GM21515 (cell line): Measurements from ENCODE around the gene DENND6A.
A peak's percentile ranks its signal among the peaks of the same experiment; 100 is the strongest.
"Not testable (repeated sequence)": the region's sequence is repeated elsewhere in the genome, so short reads cannot be mapped to it uniquely, and the experiment has no call there.

Experiments
- ATAC-seq: cut with Tn5 transposase; IDR thresholded peaks from one replicate; pipeline ENCODE4 v1.9.1; 2021; ENCODE audit not compliant: unreplicated experiment

Gene DENND6A, protein sequence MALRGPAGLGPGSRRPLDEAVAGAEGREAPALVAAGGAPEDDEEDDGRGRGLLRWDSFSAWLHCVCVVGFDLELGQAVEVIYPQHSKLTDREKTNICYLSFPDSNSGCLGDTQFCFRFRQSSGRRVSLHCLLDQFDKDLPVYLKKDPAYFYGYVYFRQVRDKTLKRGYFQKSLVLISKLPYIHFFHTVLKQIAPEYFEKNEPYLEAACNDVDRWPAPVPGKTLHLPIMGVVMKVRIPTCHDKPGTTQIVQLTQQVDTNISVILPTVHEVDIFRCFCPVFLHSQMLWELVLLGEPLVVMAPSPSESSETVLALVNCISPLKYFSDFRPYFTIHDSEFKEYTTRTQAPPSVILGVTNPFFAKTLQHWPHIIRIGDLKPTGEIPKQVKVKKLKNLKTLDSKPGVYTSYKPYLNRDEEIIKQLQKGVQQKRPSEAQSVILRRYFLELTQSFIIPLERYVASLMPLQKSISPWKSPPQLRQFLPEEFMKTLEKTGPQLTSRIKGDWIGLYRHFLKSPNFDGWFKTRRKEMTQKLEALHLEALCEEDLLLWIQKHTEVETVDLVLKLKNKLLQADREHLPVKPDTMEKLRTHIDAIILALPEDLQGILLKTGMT

DNA sequence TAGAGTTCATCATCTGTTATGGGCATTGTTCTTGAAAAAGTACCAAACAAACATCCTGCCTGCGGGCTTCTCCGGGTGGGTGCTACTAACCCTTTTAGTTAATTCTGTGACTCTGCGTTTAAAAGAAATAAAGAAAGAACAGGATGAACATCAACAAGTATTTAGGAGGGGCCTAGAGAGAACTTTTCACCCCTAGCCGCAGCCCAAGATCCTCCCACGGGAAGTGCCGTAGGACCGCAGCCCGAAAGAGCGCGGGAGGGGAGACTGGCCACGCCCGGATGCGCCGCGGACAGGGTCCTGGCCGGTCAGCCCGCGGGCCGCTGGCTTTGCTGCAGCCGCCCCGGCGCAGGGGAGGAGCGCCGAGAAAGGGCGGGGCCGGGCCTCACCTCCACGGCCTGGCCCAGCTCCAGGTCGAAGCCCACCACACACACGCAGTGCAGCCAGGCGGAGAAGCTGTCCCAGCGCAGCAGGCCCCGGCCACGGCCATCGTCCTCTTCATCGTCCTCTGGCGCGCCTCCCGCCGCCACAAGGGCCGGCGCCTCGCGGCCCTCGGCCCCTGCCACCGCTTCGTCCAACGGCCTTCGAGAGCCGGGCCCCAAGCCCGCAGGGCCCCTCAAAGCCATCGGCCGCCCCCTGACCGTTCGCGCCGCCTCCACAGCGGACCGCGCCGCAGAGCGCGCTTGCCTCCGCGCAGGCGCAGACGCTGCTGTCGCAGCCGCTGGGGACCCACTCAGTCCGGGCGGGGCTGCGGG is at the start of gene DENND6A:
Gene DENND6A (minus strand): TSS at position 682 of the 752 bp plus-strand sequence. CDS start 59 bp downstream, at position 623.
- ATAC-seq = peak; percentile 78

DNA sequence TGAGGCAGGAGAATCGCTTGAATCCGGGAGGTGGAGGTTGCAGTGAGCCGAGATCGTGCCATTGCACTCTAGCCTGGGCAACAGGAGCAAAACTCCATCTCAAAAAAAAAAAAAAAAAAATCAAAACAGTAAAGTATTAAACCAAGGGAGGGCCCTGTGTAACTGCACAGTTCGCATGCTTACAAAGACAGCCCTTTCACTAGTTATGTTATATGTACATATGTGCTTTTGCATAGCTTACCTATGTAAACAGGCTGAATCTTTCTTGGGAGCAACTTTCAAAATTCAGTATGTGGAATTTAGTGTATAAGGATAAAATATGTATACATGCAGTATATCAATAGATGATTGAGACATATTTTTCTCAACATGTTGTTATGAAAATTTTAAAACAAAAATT is 47.1 kb upstream of the DENND6A start:
- no peak for ATAC-seq

DNA sequence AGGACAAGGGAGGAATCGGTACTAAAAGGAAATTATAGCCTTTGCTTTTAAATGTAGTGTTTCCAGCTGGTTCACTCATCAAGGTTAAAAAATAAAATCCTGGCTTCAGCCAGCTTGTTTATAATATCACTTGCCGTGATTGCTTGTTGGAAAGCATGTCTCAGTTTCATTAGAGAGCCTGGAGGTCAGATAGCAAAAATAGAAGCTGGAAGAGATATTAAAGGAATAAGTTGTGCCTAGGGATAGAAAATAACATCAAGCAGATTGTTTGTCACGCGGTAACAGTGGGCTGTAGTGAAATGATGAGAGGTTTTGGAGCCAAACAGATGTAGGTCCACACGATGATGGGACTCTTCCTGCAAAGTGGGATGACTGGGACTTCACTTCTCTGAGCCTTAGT is 45.5 kb upstream of the DENND6A start:
- ATAC-seq = no peak

DNA sequence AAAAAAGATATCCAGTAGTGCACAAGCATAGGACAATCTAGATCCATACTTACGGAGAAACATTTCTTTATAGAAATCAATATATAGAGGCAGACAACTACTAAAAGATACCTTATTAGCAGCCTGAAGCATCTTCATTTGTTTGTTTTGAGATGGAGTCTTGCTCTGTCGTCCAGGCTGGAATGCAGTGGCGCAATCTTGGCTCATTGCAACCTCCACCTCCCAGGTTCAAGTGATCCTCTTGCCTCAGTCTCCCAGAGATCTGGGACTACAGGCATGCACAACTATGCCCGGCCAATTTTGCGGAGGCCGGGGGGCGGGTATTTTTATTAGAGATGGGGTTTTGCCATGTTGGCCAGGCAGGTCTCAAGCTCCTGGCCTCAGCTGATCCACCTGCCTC is 45.0 kb upstream of the DENND6A start:
- no peak for ATAC-seq

DNA sequence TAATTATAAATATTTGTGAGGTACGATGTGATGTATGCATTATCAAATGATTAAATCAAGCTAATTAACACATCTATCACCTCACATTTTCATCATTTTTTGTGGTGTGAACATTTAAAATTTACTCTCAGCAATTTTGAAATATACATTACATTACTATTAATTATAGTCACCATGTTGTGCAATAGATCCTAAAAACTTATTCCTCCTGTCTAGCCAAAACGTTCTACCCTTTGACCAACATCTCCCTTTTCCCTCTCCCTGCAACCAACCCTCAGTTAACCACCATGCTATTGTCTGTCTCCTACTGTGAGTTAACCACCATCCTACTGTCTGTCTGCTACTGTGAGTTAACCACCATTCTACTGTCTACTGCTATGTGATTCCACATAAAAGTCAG is 42.5 kb upstream of the DENND6A start:
- no peak for ATAC-seq

DNA sequence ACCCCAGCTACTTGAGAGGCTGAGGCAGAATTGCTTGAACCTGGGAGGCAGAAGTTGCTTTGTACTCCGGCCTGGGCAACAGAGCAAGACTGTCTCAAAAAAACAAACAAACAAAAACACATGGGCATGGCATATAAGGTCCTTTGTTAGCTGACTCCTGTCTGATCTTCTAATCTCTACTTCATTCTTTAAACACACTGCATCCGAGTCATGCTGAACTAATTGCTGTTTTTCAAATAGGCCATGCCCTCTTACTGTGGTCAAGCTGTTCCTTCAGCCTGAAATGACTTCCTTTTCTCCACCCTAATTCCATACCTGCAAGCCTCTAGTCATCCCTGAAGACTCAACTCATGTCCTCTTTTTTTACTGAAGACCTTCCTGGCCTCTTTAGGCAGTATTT is 40.9 kb upstream of the DENND6A start:
- no peak for ATAC-seq

DNA sequence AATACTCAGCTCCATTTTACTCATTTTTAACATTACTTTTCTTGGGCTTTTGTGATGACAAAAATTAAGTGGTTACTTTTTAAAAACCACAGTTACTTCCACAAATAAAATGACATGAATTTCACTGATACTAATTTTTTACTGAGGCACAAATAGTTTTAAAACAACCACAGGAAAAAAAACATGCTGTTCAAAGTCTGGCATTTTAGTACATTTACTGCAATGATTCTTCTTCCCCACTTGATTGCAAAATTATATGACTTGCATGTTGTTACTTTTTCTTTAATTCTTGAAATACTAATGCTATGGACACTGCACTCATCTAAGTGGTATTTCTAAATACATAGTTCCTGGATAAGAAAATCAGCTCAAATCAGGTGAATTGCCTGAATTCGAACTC is 38.4 kb upstream of the DENND6A start:
- no peak for ATAC-seq

DNA sequence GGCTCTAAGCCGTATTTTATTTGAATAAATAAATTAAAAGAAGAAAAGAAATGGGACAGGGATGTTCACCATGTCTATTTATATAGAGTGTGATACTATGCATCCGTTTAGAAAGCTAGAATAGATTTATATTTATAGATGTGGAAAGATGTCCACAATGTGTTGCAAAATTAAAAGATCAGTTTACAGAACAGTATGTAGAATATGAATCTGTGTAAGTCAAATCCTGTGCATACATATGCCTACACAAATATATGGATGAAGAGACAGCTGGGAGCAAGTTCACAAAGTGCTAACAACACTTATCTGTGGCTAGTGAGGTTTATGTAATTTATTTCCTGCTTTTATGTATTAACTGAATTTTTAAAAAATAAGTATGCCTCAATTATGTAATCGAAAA is 37.8 kb upstream of the DENND6A start:
- ATAC-seq = no peak

DNA sequence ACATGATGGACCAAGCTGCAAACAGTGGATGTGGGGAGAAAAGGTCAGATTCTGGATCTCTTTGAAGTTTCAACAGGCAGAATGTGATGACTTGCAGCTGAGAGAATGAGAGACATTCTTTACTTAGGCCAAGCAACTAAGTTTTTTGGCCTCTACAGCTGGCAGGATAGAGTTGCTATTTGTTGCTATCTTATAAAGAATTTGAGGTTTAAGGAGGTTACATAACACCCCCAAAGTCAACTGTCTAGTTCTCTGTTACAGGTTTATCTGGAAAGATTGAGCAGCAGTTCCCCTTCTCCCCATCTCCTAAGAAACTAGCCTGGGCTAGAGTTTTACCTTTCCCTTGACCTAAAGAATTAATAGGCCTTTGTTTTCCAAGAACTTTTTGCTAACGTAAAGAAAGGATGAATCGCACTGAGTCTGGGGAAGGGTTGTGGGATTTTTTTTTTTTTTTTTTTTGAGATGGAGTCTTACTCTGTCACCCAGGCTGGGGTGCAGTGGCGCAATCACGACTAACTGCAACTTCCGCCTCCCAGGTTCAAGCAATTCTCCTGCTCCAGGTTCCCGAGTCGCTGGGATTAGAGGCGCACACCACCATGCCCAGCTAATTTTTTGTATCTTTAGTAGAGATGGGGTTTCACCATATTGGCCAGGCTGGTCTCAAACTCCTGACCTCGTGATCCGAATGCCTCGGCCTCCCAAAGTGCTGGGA is 36.6 kb upstream of the DENND6A start:
- no peak for ATAC-seq

DNA sequence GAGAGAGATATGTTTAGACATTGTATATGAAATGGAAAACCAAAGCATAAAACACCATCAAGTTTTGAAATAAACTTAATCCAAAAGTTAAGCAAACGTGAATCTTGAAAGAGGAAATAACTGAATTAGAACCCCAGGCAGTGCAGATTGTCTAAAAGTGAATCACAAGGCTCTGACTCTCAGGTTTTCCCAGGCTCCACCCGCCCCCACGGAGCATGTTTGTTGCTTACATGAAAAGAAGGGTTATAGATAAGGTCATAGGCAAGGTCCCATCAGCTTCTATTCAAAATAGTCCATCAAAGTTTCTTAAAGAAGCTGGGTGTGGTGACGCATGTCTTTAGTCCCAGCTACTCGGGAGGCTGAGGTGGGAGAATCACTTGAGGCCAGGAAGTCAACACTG is 34.2 kb upstream of the DENND6A start:
- ATAC-seq = no peak

DNA sequence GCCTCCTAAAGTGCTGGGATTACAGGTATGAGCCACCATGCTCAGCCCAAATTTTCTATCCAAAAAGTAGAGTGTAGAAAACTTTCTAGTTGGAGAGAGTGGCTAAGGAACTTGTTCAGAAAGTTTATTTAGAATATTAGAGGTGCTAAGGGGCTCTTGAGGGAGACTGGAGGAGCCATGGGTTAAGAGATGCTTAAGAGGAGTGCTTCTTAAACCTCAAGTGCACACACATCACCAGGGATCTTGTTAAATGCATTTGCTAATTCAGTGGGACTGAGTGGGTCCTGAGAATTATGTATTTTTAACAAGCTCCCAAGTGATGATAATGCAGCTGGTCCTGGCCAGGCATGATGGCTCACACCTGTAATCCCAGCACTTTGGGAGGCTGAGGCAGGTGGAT is 33.5 kb upstream of the DENND6A start:
- ATAC-seq = no peak

DNA sequence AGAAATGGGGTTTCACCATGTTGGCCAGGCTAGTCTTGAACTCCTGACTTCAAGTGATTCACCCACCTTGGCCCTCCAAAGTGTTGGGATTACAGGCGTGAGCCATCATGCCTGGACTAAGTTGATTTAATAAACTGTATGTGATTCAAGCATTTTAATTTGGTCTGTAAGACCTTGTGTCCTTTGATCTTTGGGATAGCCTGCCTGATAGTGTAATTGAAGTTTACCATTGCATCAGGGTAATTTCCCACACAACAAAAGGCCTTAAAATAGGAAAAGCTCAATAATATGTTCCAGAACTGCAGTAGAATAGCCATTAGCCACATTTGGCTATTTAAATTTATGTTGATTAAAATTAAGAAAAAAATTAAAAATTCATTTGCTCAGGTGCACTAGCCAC is 25.2 kb upstream of the DENND6A start:
- ATAC-seq = no peak

DNA sequence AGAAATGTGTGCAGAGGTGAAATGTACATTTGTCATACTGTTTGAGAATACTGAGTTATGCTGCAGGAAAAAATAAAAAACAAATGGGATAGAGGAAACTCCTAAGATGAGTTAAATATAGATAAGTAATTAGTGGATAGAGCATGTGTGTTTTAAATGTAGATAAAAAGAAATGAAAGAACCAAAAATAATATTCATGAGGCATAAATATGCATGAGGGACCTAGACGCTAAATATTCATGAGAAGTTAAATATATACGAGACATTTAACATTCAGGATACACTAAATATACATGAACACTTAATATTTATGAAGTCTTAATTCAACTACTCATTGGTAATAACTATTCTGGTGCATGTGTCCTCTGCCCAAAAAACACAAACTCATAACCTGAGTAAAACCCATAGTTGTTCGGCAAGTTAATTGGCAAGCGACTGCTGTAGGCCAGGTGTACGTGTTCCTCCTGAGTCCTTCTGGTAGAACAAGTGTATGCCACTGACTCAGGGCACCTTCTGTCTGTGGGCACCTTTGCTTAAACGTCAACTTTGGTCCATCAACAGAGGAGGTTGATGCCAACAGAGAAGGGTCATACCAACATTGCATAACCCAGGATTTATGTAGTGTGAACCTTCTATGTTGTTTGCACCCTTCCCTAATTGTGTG is 24.5 kb upstream of the DENND6A start:
- no peak for ATAC-seq

DNA sequence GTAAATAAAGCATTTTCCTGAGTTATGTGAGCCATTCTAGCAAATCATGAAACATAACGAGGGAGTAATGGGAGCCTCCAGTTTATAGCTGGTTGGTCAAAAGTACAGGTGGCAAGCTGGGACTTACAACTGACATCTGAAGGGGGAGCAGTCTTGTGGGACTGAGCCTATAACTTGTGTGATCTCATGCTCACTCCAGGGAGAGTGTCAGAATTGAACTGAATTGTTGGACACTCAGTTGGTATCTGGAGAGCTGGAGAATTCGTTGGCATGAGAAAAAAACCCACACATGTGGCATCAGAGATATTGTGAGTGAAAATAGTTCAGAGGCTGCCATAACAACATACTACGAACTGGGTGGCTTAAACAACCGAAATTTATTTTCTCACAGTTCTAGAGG is 22.8 kb upstream of the DENND6A start:
- ATAC-seq = no peak

DNA sequence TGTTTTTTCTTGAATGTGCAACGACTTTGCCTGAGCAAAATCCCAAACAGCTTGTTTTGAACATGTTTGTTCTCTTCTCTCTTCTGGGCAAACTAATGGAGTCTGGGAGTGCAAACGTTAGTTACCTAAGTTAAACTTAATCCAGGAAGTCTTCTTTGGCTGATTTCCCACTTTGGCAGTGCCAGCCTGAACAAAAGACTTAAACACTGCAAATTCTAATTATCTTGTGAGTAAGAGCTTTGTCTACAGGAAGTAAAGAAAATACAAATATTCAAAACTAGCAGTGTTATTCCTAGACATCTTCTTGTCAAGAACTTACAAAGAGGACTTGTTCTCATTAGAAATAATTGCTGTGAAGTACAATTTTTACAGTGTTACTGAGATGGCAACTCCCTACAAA is 16.7 kb upstream of the DENND6A start:
- no peak for ATAC-seq

DNA sequence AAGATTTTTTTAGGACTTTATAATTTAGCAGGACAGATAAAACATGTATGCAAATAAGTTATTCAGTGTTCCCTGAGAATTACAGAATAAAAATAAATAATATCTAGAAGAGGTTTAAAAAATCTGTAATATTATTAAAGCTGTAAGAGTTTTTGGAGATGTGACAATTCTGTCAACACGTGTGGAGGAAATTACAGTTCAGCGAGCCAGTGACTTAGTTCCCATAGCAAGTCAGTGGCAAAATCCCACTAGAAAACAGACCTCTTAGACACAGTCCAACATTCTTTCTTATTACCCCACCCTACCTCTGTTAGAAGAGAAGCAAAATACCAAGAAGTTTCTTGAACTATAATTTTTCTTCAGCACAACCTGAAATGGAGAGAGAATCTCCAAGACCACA is 16.2 kb upstream of the DENND6A start:
- no peak for ATAC-seq

DNA sequence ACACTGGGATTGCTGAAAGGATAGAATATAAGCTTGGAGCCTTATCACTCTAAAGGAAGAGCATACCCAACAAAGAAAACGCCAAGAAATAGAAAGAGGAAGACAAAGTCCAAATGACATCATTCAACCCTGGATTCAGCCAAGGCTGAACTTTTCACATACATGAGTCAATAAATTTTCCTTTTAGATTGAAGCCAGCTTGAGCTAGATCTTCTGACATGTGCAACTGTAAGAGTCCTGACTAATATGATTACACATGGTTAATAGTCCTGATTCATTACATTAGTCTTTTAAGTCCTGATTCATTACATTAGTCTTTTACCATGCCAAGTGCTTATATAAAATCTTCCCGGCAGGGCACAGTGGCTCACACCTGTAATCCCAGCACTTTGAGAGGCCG is 13.6 kb upstream of the DENND6A start:
- no peak for ATAC-seq

DNA sequence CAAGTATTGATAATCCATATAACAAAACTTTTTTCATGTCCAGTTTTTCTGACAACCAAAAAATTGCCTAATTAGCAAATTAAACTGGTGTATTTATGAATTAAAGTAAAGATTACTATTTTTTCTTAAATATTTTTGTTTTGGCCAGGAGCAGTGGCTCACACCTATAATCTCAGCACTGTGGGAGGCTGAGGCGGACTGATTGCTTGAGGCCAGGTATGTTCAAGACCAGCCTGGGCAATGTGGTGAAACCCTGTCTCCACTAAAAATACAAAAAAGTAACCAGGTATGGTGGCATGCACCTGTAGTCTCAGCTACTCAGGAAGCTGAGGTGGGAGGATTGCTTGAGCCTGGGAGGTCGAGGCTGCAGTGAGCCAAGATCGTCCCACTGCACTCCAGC is 12.5 kb upstream of the DENND6A start:
- ATAC-seq = not testable (repeated sequence)

DNA sequence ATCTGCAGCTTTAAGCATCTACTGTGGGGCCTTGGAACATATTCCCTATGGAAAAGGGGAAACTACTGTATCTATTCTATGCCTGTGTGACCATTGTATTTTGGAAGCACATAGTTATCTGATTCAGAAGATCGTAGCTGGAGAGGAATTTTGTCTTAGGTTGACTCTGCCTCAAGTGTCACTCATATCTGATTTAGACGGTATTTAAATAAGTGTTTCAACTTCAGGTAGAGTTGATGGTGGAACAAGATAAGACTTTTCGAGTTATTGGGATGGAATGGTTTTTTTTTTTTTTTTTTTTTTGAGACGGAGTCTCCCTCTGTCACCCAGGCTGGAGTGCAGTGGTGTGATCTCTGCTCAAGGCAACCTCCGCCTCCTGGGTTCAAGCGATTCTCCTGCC is 8.9 kb upstream of the DENND6A start:
- no peak for ATAC-seq

DNA sequence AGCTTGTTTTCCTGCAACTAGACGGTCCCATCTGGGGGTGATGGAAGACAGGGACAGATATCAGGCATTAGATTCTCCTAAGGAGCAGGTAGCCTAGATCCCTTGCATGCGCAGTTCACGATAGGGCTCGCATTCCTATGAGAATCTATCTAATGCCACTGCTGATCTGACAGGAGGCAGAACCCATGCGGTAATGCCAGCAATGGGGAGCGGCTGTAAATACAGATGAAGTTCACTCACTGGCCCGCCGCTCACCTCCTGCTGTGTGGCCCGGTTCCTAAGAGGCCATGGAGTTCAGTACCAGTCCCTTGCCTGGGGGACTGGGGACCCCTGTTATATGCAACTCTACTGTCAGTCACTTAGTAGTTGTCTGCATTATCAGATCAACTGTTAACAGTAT is 7.9 kb upstream of the DENND6A start:
- ATAC-seq = no peak

DNA sequence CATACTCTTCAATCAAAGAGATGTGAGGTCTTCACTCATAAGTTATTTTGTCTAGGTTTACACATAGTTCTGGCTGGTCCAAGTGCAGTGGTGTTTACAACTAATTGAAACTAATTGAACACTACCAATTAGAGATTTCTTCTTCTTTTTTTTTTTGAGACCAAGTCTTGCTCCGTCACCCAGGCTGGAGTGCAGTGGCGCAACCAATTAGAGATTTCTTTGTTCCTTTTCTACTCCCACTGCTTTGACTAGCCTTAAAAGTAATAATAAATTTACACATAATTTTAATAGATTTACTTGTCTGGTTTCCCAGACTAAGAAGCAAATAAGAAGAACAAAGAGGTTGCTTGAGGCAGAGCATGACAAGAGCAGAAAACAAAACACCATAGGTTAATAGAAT is 6.7 kb upstream of the DENND6A start:
- no peak for ATAC-seq
